ENCODE measurements around the gene CLASP1. TPM values are rescaled to one million over a fixed set of nuclear protein-coding genes. Genes with fewer than 3 reads are reported as not detected.
A peak's percentile ranks its signal among the peaks of the same experiment; 100 is the strongest.

Gene CLASP1
- total RNA-seq, 1 donor from 2014 or later, result 163 TPM

- no peak for TF ChIP-seq CTCF (IDR thresholded peaks at IDR 0.05; ENCODE audit: partially characterized antibody, unreplicated experiment)
- H3K27me3 Mint-ChIP-seq (ENCODE audit: unreplicated experiment), result no peaks in the 10 kb centered on the region
- H3K9me3 Mint-ChIP-seq (ENCODE audit: unreplicated experiment), result peaks cover 6% of the 10 kb centered on the region
- H3K4me1 Mint-ChIP-seq (ENCODE audit: low read depth, unreplicated experiment), result peaks cover 20% of the 10 kb centered on the region
- peak overlapping the region; percentile 81 for H3K27ac Mint-ChIP-seq (ENCODE audit: unreplicated experiment)
- H3K36me3 Mint-ChIP-seq (ENCODE audit: unreplicated experiment), result no peaks in the 10 kb centered on the region
- no peak for DNase-seq
- no peak overlapping the region for H3K4me3 Mint-ChIP-seq (ENCODE audit: unreplicated experiment)
Measured at GRCh38 chr2:121596221-121597080, 52.8 kb downstream of the CLASP1 start.

GRCh38 chr2:121595012-121595891, 54.0 kb downstream of the CLASP1 start:
- H3K36me3 Mint-ChIP-seq (ENCODE audit: unreplicated experiment), result no peaks in the 10 kb centered on the region
- peaks cover 3% of the 10 kb centered on the region for H3K9me3 Mint-ChIP-seq (ENCODE audit: unreplicated experiment)
- peaks cover 20% of the 10 kb centered on the region for H3K4me1 Mint-ChIP-seq (ENCODE audit: low read depth, unreplicated experiment)

GRCh38 chr2:121591199-121591598, 58.1 kb downstream of the CLASP1 start:
- Mint-ChIP-seq H3K9me3 (ENCODE audit: unreplicated experiment) (peaks cover 3% of the 10 kb centered on the region), H3K36me3 (ENCODE audit: unreplicated experiment) (no peaks in the 10 kb centered on the region), H3K4me3 (ENCODE audit: unreplicated experiment) (no peak overlapping the region), H3K27me3 (ENCODE audit: unreplicated experiment) (peaks cover 2% of the 10 kb centered on the region), H3K4me1 (ENCODE audit: low read depth, unreplicated experiment) (peaks cover 8% of the 10 kb centered on the region), H3K27ac (ENCODE audit: unreplicated experiment) (no peak overlapping the region)
- no peak for DNase-seq
- TF ChIP-seq CTCF (IDR thresholded peaks at IDR 0.05; ENCODE audit: partially characterized antibody, unreplicated experiment), result no peak

More at GRCh38 chr2:121595012-121595891, 54.0 kb downstream of the CLASP1 start:
- DNase-seq, result no peak
- TF ChIP-seq CTCF (IDR thresholded peaks at IDR 0.05; ENCODE audit: partially characterized antibody, unreplicated experiment), result no peak
- H3K27ac Mint-ChIP-seq (ENCODE audit: unreplicated experiment), result no peak overlapping the region
- H3K27me3 Mint-ChIP-seq (ENCODE audit: unreplicated experiment), result no peaks in the 10 kb centered on the region
- H3K4me3 Mint-ChIP-seq (ENCODE audit: unreplicated experiment), result no peak overlapping the region

- Mint-ChIP-seq H3K27me3 (ENCODE audit: unreplicated experiment) (peaks cover 2% of the 10 kb centered on the region), H3K4me1 (ENCODE audit: low read depth, unreplicated experiment) (peaks cover 12% of the 10 kb centered on the region), H3K4me3 (ENCODE audit: unreplicated experiment) (no peak overlapping the region), H3K9me3 (ENCODE audit: unreplicated experiment) (peaks cover 3% of the 10 kb centered on the region), H3K36me3 (ENCODE audit: unreplicated experiment) (no peaks in the 10 kb centered on the region), H3K27ac (ENCODE audit: unreplicated experiment) (no peak overlapping the region)
- no peak for DNase-seq
- TF ChIP-seq CTCF (IDR thresholded peaks at IDR 0.05; ENCODE audit: partially characterized antibody, unreplicated experiment), result no peak
Measured at GRCh38 chr2:121588357-121588756, 60.9 kb downstream of the CLASP1 start.

Data from glutamatergic neuron (in vitro differentiated cells).